K562 (cell line): ENCODE measurements around the gene RPS2. TPM values are rescaled to one million over a fixed set of nuclear protein-coding genes. Genes with fewer than 3 reads are reported as not detected.
"Not testable (repeated sequence)": the region's sequence is repeated elsewhere in the genome, so short reads cannot be mapped to it uniquely, and the experiment has no call there.

Experiments used
- ATAC-seq: fragments of 200-7000 bp; cut with Tn5 transposase; 3 replicates; pipeline ENCODE4 v1.9.1; 2020; ENCODE audit warnings: moderate library complexity
- BruUV-seq: library from RNA; stranded (reverse); fragments of 400-500 nt; replicated peaks from 2 replicates; lab custom pipeline; 2021; lab: Mats Ljungman, UMichigan
- CTCF ChIA-PET: fragments of 300-600 bp; formaldehyde crosslinking; extraction: SDS; loops from one replicate; lab custom pipeline; 2021; ENCODE audit warnings: low intra/inter-chr PET ratio; lab: Yijun Ruan, JAX
- POLR2A ChIA-PET: fragments of 300-600, 350-650 bp; sonication (Branson Sonifier 250); formaldehyde crosslinking; extraction: SDS; loops from one replicate; lab custom pipeline; 2021; ENCODE audit warnings: antibody characterized with exemption, inconsistent platforms; lab: Yijun Ruan, JAX
- DNase-seq, 4 experiments: peaks; one replicate each; pipeline versions ENCODE4 v3.0.0 to v3.0.0-alpha.2; 2011 to 2018; ENCODE audit warnings: low spot score in 3 of 4, mixed read lengths in 3 of 4; ENCODE audit errors: extremely low read depth in 1 of 4
- FAIRE-seq: peaks from 2 replicates; lab custom pipeline; 2011; peaks lifted over from hg19 to GRCh38; lab: Jason Lieb, UNC
- H2AFZ ChIP-seq: 2 replicates; pipeline ENCODE4 v1.6.0; 2011; ENCODE audit warnings: low read depth, low read length, control low read depth, inconsistent platforms
- H3K27ac ChIP-seq: fragments of 200-600 bp; 3 replicates; pipeline ENCODE4 v1.8.0; 2011; ENCODE audit warnings: low read depth, mild to moderate bottlenecking, control low read depth, inconsistent platforms, low read length, moderate library complexity, mixed read lengths; ENCODE audit errors: extremely low read depth
- H3K27me3 ChIP-seq, 2 experiments: fragments of 300-600 bp in 1 of 2; 2 replicates in 1 of 2; 3 replicates in 1 of 2; pipeline versions ENCODE4 v1.6.0 to v1.8.0; 2011; ENCODE audit warnings: inconsistent platforms in 2 of 2, low read length in 2 of 2, mild to moderate bottlenecking in 1 of 2, mixed read lengths in 1 of 2, moderate library complexity in 1 of 2; ENCODE audit not compliant: control insufficient read depth in 2 of 2, insufficient read depth in 2 of 2
- H3K36me3 ChIP-seq: fragments of 300-600 bp; 3 replicates; pipeline ENCODE4 v1.8.0; 2011; ENCODE audit warnings: mild to moderate bottlenecking, low read length, inconsistent platforms; ENCODE audit not compliant: control insufficient read depth, insufficient read depth
- H3K4me1 ChIP-seq, 2 experiments: fragments of 200-600 bp in 1 of 2; replicated peaks in 1 of 2; 2 replicates in 1 of 2; 3 replicates in 1 of 2; pipeline versions ENCODE4 v1.5.1 to v1.8.0; 2011; ENCODE audit warnings: inconsistent platforms in 2 of 2, low read length in 2 of 2, mild to moderate bottlenecking in 1 of 2, mixed read lengths in 1 of 2, moderate library complexity in 1 of 2; ENCODE audit not compliant: control insufficient read depth in 2 of 2, insufficient read depth in 2 of 2
- H3K4me2 ChIP-seq: 2 replicates; pipeline ENCODE4 v1.6.1; 2011; ENCODE audit warnings: low read length, control low read depth, inconsistent platforms, mixed read lengths; ENCODE audit not compliant: insufficient read depth
- H3K4me3 ChIP-seq: fragments of 200-600 bp; sonication (generic), shearing (Covaris generic); 2 replicates; pipeline ENCODE4 v1.5.1; 2016; ENCODE audit warnings: control low read depth, inconsistent platforms
- H3K79me2 ChIP-seq: fragments of 200-600 bp; 3 replicates; pipeline ENCODE4 v1.8.0; 2011; ENCODE audit warnings: low read length, inconsistent platforms; ENCODE audit not compliant: control insufficient read depth, insufficient read depth
- H3K9ac ChIP-seq, 2 experiments: 2 replicates each; pipeline versions ENCODE4 v1.6.0 to v1.6.1; 2011; ENCODE audit warnings: low read depth in 2 of 2, low read length in 2 of 2, control low read depth in 1 of 2, inconsistent platforms in 1 of 2, mild to moderate bottlenecking in 1 of 2, mixed read lengths in 1 of 2; ENCODE audit not compliant: insufficient read depth in 1 of 2
- H3K9me1 ChIP-seq: one replicate; pipeline ENCODE4 v1.6.0; 2011; ENCODE audit warnings: inconsistent platforms, mild to moderate bottlenecking, low read length, moderate library complexity; ENCODE audit not compliant: control insufficient read depth, insufficient read depth
- H3K9me3 ChIP-seq: replicated peaks from 2 replicates; pipeline ENCODE4 v1.5.1; 2011; ENCODE audit warnings: low read depth, low read length, inconsistent platforms; ENCODE audit not compliant: control insufficient read depth, insufficient read depth
- H4K20me1 ChIP-seq: replicated peaks from 2 replicates; pipeline ENCODE4 v1.6.1; 2011; ENCODE audit warnings: low read length, inconsistent platforms, mixed read lengths; ENCODE audit not compliant: control insufficient read depth, insufficient read depth
- FOXJ3 ChIP-seq: sonication (generic); formaldehyde crosslinking; IDR thresholded peaks from 2 replicates; pipeline ENCODE4 v1.4.0; 2020; ENCODE audit warnings: mild to moderate bottlenecking, missing genetic modification reagents
- NFXL1 ChIP-seq: fragments of 450-650 bp; formaldehyde crosslinking; IDR thresholded peaks from 2 replicates; pipeline ENCODE4 v1.4.0; 2021; ENCODE audit warnings: mild to moderate bottlenecking
- PTRF ChIP-seq: fragments of 450-650 bp; IDR thresholded peaks from 2 replicates; pipeline ENCODE4 v1.6.1; 2016; ENCODE audit warnings: mild to moderate bottlenecking, missing genetic modification characterization, missing compliant biosample characterization
- WGBS: fragments of 100-300 bp; shearing (Covaris generic); methylation state at CpG from one replicate; pipeline ENCODE4 v1.1.6; 2016; ENCODE audit warnings: low coverage, mixed read lengths; ENCODE audit not compliant: insufficient coverage; ENCODE audit errors: missing lambda C conversion rate; 5-methylcytosine and 5-hydroxymethylcytosine counted together
- in situ Hi-C: fragments of 300-500 bp; cut with MboI; formaldehyde crosslinking; loops from 4 replicates; pipeline ENCODE4 v1.15.0; 2018; ENCODE audit warnings: inconsistent platforms, mixed read lengths
- intact Hi-C: fragments of 100-400 bp; cut with micrococcal nuclease; formaldehyde crosslinking; loops from 2 replicates; pipeline ENCODE4 v1.14.2; 2022
- polyA plus RNA-seq, 8 experiments: library from polyadenylated mRNA; depleted of rRNA in 4 of 8; stranded (reverse) in 5 of 8; unstranded in 3 of 8; fragments of >200 nt; fragmentation: Nextera tagmentation in 2 of 8; fragmentation: Illumina TruSeq in 1 of 8; extraction: Ambion mirVana in 2 of 8; extraction: Trizol in 1 of 8; gene quantifications; 2 replicates each; pipeline versions ENCODE4 v1.2.1 to v1.2.3, GENCODE V29; 2011 to 2014; ENCODE audit warnings: inconsistent platforms in 1 of 8, missing spikeins in 1 of 8
- total RNA-seq, 7 experiments: library from RNA; depleted of rRNA in 6 of 7; stranded (reverse); fragments of >200 nt in 6 of 7; fragmentation: Illumina TruSeq in 2 of 7; extraction: Trizol in 2 of 7; gene quantifications; 2 replicates each; pipeline versions ENCODE4 v1.2.1 to v1.2.3, GENCODE V29; 2011 to 2021; ENCODE audit warnings: low replicate concordance in 1 of 7

Gene RPS2
- total and polyA plus RNA-seq, 9 of the 15 experiments (the other 6 are each of a cell fraction or from before 2014, with no cell fraction given) = 834 to 4,794 (median 3,793) TPM

DNA sequence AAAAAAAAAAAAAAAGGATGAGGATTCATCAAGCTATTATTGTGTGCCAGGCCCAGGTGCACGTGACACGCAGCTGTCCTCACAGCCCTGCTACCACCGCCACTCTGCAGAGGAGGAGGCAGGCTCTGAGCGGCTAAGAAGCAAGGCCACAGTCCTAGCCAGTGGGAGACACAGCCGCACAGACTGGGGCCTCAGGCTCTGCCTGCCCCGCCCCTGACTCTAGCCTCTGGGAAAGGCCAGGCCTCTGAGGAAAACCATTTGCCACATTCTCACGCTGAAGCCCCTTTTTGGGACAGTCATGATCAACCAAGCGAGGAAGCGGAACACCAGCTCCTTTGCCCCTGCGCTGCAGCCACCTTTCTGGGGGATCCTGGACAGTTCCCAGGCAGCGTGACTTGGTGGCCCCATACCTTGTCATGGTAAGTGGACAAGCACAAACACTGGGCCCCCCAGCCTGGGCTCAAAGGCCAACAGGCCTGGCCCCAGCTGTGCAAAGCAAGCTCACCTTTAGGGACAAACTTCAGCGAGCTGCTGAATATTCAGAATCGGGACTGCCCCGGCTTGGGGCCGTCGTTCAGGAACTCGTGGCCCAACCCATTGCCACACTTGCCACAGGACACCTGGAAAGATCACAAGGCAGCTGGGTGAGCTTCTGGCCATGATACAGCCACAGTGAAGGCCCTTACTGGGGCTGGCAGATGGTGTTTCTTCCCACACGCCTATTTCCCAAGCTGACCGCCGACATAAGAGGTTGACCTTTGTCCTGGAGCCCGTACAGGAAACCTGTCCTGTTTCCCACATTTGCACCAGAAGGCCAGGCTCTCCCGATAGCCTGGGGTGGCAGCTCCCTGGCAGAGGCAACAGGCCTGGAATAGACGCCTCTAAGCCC lies 24.1 kb downstream of the RPS2 start:
- Histone ChIP-seq H3K9me1 (peaks cover 8% of the 10 kb centered on the region), H3K4me2 (no peak overlapping the region), H3K27me3 (no peaks in the 10 kb centered on the region), H3K9ac (peak overlapping the region in 1 of 2 experiments; percentile 91; a peak in 2 of 4 replicates), H3K4me3 (no peak overlapping the region), H3K27ac (no peak overlapping the region), H3K4me1 (peaks cover 27 to 60% of the 10 kb centered on the region in 2 experiments), H3K9me3 (no peaks in the 10 kb centered on the region), H4K20me1 (peaks cover 7% of the 10 kb centered on the region), H2AFZ (no peak overlapping the region), H3K36me3 (peaks cover 37% of the 10 kb centered on the region; the same call in 2 of the 3 replicates), H3K79me2 (peaks cover 20% of the 10 kb centered on the region)
- FAIRE-seq (no peak), ATAC-seq (no peak), DNase-seq (no peak)
- CTCF ChIA-PET = no interaction called here
- no peak for TF ChIP-seq PTRF
- no peak for TF ChIP-seq FOXJ3 (CRISPR knock-in tag)
- no peak for TF ChIP-seq NFXL1 (CRISPR knock-in tag)
- no TSS peak for BruUV-seq
- POLR2A ChIA-PET = interaction anchor here (0.6 to 1.6 kb wide), 8 partner anchors 8 to 333 kb away, joined by 3 to 7 read pairs (median 3); partner anchors contain the start of gene RPS2
- 91% methylated on average over 22 of the region's 23 CpGs for WGBS
- intact Hi-C loops (no loop called here), in situ Hi-C loops (no loop called here)

DNA sequence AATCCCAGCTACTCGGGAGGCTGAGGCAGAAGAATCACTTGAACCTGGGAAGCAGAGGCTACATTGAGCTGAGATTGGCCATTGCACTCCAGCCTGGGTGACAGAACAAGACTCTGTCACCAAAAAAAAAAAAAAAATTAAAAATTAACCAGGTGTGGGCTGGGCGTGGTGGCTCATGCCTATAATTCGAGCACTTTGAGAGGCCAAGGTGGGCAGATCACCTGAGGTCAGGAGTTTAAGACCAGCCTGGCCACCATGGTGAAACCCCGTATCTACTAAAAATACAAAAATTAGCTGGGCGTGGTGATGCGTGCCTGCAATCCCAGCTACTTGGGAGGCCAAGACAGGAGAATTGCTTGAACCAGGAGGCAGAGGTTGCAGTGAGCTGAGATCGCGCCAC lies 24.8 kb downstream of the RPS2 start:
- H2AFZ ChIP-seq, CTCF ChIA-PET, H3K9ac ChIP-seq, H3K4me3 ChIP-seq, in situ Hi-C loops, ATAC-seq, DNase-seq, H3K9me1 ChIP-seq, H3K27ac ChIP-seq, intact Hi-C loops, BruUV-seq, FAIRE-seq, H3K4me2 ChIP-seq, H3K9me3 ChIP-seq, H3K27me3 ChIP-seq, H4K20me1 ChIP-seq: not testable (repeated sequence)
- Histone ChIP-seq H3K79me2 (peaks cover 20% of the 10 kb centered on the region), H3K4me1 (peaks cover 31 to 60% of the 10 kb centered on the region in 2 experiments), H3K36me3 (peaks cover 37% of the 10 kb centered on the region; the same call in 2 of the 3 replicates)
- POLR2A ChIA-PET = interaction anchor here (0.6 to 1.6 kb wide), 3 partner anchors 21 to 333 kb away, joined by 3 to 5 read pairs (median 3); partner anchors contain the start of gene RPS2
- WGBS = 98% methylated on average over 6 of the region's 8 CpGs
